Coronary artery (tissue), 2 donors: ENCODE results near the gene LCK.

Source experiments
- DNase-seq: peaks from one replicate; pipeline ENCODE4 v3.0.0-alpha.2; 2017; ENCODE audit warnings: low spot score
- H3K27ac ChIP-seq, 2 donors: fragments of 200-600 bp; sonication (generic); one replicate each; pipeline ENCODE4 v1.5.1; 2016 to 2019
- H3K4me3 ChIP-seq: fragments of 200-600 bp; sonication (generic); 2 replicates; pipeline ENCODE4 v1.5.1; 2016; ENCODE audit warnings: mild to moderate bottlenecking, moderate library complexity
- TF ChIP-seq, protein P1 (sequence below): fragments of 200-600 bp; sonication (generic); IDR thresholded peaks from one replicate; pipeline ENCODE4 v1.5.1; 2019; ENCODE audit warnings: antibody characterized with exemption

Gene LCK

DNA sequence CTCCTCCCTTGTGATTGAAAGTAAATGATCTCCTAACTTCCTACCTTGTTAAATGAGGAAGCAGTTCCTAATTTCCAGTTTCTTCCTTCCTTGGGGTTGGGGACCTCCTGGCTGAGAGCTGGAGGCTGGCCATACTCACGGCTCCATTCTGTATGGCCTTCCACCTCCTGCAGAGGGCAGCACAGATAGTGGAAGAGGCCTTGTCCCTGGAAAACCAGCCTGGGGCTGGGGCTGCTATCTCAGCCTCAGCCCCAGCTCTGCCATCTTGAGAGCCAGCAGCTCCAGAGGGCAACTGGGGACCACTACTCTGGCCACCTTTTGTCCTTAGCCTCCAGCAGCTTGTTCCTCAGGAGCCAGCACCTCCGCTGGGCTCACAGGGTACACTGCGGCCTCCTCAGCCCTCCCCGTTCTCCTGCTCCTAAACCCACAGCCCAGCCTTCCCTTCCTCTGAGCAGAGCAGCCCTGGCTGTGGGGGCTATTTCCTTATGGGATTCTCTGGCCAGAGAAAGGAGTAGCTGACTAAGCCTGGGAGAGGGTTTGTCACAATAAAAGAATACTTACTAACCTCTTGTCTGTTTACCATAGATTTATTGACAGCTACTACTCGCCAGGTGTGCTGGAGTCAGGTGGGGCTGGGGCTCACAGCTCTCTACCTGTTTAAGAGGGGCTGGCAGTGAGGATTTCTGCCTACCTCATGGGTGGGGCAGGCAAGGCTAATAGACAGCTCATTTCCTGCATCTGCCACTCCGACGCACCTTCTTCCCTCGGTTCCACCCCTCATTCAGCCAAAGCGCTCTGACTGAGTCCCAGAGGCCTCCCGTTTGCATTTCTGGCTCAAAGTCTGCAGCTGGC lies 35.2 kb upstream of the LCK start:
- TF ChIP-seq, protein P1, sequence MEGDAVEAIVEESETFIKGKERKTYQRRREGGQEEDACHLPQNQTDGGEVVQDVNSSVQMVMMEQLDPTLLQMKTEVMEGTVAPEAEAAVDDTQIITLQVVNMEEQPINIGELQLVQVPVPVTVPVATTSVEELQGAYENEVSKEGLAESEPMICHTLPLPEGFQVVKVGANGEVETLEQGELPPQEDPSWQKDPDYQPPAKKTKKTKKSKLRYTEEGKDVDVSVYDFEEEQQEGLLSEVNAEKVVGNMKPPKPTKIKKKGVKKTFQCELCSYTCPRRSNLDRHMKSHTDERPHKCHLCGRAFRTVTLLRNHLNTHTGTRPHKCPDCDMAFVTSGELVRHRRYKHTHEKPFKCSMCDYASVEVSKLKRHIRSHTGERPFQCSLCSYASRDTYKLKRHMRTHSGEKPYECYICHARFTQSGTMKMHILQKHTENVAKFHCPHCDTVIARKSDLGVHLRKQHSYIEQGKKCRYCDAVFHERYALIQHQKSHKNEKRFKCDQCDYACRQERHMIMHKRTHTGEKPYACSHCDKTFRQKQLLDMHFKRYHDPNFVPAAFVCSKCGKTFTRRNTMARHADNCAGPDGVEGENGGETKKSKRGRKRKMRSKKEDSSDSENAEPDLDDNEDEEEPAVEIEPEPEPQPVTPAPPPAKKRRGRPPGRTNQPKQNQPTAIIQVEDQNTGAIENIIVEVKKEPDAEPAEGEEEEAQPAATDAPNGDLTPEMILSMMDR = peak; percentile 34
- Histone ChIP-seq H3K4me3 (no peak overlapping the region), H3K27ac (peak overlapping the region in 1 of 2 donors; percentile 16)
- no peak for DNase-seq

DNA sequence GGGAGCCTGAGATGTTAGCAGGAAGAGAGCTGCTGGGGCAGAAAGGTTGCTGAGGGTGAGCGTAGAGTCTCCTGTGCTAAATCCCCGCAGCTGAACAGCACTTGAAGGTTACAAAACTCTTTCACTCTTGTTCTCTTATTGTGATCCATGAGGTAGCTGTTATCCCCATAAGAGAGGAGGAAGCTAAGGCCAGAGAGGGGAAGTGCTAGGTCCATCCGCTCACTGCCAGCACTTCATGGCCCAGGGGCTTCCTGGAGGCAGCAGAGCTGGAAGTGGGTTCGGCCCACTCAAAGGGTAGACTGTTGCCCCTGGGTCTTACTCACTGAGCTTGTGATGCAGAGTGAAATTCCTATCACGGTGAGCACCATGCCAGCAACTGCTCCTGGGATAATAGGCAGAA lies 34.5 kb upstream of the LCK start:
- H3K27ac ChIP-seq = no peak overlapping the region
- no peak for DNase-seq

DNA sequence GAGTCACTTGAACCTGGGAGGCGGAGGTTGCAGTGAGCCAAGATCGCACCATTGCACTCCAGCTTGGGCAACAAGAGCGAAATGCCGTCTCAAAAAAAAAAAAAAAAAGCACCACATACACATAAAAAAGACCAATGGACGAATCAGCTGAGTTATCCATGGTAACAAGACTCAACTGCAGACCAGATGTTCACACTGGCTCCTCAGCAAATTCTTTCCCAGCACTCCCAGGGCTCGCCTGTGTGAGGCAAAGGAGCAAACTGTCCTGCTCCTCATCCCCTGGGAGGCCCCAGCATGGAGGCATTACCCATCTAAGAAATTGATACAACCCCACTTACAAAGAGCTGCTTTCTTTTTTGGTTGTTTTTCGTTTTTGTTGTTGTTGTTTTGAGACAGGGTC lies 32.0 kb upstream of the LCK start:
- TF ChIP-seq, protein P1 = no peak
- no peak overlapping the region for H3K4me3 ChIP-seq
- no peak for DNase-seq
- H3K27ac ChIP-seq = no peak overlapping the region

More for the DNA sequence above, 34.5 kb upstream of the LCK start:
- H3K4me3 ChIP-seq = no peak overlapping the region
- TF ChIP-seq, protein P1 = no peak

DNA sequence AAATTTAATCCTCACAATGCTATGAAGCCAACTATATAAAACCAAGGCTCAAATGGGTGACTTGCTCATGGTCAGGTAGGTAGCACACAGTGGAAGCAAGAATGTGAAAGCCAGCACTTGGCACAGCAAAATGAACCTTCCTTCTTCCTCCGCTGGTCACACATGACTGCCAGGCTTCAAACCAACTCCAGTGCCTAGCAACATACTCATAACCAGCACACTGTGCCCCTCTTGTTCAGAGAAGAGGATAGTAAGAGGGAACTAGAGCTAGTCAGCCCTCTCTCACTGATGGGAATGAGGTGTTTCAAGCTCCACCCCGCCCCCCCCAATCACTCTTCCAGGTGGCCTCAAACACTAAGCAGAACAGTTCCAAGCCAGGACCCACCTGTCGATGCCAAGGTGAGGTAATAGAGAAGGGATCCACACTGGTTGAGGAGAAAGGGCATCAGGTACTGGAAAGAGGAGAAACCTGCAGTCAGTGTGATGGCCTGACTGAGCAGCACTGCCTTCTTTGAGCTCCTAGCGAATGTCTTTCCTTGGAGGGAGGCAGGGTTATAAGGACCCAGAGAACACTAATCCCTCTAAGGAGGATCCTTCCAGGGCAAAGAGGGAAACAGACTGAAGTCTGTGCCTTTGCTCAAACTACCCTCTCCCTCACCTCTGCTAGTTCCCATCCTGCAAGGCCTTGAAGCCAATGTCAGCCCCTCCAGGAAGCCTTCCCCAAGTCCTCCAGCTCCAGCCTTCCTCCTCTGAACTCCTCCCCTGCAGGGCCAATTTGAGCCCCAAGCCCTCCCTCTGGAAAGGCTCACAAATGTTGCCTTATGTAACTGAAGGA lies 30.1 kb upstream of the LCK start:
- H3K27ac ChIP-seq = peak overlapping the region in 1 of 2 donors; percentile 97
- TF ChIP-seq, protein P1 = no peak
- H3K4me3 ChIP-seq = peak overlapping the region; percentile 94
- no peak for DNase-seq

DNA sequence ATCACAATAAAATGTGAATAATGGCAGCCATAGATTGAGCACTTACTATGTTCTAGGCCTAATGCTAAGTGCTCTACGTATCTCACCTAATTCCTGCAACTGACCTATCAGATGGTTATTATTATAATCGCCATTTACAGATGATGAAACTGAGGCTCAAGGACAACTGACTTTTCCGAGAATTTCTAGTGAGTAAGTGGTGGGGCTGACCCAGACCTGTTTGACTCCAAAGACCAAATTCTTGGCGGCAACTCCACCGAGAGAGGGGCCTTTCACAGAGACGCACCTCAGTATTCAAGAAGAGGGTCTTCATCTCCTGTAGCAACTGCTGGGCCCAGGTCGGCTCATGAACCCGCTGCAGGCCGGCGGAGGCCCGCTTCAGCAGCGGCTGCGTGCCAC lies 29.5 kb upstream of the LCK start:
- DNase-seq = no peak
- Histone ChIP-seq H3K27ac (peak overlapping the region; percentile 84 to 97), H3K4me3 (peak overlapping the region; percentile 94)
- TF ChIP-seq, protein P1 = no peak

DNA sequence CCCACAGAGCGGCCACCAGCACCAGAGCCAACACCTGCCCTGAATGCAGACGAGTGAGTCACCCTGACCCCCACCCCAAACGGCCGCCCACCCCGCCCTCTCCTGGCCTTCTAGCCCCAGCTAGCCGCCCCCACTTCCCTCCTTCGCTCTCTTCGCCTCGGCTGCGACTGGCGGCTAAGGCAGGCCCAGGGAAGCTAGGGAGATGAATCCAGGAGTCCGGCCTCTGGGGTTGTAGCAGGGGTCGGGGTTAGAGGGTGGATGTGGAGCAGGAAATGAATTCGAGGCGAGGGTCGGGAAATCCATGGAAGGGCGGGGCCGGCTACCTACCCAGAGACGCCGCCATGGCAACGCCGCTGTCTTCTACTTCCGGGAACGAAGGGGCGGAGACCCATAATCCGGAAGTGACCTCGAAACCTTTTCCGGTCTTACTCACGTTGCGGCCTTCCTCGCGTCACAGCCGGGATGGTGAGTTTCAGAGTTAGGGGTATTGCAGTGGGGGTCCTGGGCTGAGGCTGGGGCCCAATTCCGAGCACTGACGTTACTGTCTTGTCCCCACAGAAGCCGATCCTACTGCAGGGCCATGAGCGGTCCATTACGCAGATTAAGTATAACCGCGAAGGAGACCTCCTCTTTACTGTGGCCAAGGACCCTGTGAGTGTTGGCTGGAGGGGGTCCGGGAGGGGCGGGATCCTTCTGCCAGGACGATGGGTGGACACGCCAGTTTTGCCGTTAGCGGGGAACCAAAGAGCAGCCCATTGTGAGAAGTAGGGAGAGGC lies 28.9 kb upstream of the LCK start, which contains the start of the genes EIF3I and TMEM234:
EIF3I (plus strand) TSS at position 428 of the 776 bp plus-strand sequence; CDS start at position 463, 35 bp downstream.
TMEM234 (minus strand) TSS at position 374 of the 776 bp plus-strand sequence; CDS start at position 343, 31 bp downstream.
- TF ChIP-seq, protein P1 = no peak
- DNase-seq = peak; percentile 95
- Histone ChIP-seq H3K4me3 (peak within 1 kb of the TSS; percentile 94), H3K27ac (peak within 1 kb of the TSS; percentile 84 to 97)
